ENCODE results near the gene MTHFD1L. TPM values are rescaled to one million over a fixed set of nuclear protein-coding genes. Genes with fewer than 3 reads are reported as not detected.
"Not testable (repeated sequence)": the region's sequence is repeated elsewhere in the genome, so short reads cannot be mapped to it uniquely, and the experiment has no call there.

The MTHFD1L gene
- total RNA-seq, 1 donor from 2014 or later, result 18.4 TPM

DNA sequence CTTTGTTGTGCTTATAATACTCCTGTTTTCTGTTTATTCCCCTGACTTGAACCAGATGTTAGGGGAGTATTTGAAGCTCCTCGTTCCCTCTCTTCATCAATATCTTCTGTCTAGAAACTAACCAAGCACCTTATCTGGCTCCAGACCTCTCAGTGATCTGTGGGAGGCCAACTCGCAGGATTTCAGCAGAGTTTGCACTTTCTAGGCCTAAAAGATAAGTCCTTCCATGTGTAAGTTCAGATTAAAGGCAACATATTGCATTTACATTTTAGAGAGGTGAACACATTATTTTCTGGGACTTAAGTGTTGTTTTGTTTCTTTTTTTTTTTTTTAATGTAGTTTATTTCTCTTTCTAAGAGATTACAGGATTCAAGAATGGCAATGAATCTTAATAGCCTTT lies 234.8 kb downstream of the MTHFD1L start:
- no peak for DNase-seq

- no peak for DNase-seq
Observed at GRCh38 chr6:151101161-151101815, 235.8 kb downstream of the MTHFD1L start.

- no peak for DNase-seq
Observed at GRCh38 chr6:151101816-151102694, 236.6 kb downstream of the MTHFD1L start.

DNA sequence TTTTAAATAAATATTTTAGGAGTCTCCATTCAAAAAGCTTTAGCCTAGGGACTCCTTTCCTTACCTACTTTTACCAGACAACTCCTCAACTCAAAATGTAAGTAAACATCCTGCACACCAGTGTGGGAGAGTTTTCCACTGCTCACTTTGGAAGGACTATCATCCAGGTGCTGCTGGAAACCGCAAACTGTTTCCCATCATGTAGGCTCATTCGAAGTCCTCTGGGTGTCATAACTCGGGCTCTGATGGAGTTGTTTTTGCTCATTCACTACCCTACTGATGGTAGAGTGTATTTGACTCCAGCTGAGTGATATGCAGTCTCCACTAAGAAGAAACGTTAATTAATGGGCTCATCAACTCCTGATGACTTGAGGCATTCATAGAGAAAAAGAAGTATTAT lies 237.8 kb downstream of the MTHFD1L start:
- no peak for DNase-seq

DNA sequence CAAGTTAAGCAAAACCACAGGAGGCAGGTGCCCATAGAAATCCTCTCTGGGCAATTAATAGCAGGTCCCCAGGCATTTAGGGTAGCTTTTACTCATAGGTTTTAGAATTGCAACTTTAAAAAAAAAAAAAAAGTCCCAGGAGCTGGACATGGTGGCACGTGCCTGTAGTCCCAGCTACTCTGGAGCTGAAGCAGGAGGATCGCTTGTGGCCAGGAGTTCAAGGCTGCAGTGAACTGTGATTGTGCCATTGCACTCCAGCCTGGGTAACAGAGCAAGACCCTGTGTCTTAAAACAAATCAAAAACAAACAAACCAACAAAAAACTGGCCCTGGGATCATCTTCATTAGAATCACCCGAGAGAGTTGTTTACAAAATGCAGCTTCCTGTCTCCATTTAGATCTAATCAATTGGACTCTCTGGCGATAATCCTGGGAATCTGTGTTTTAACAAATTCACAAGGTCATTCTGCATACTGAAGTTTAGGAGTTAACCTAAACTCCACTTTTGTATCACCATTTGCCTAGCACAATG lies 242.5 kb downstream of the MTHFD1L start:
- no peak for DNase-seq

DNA sequence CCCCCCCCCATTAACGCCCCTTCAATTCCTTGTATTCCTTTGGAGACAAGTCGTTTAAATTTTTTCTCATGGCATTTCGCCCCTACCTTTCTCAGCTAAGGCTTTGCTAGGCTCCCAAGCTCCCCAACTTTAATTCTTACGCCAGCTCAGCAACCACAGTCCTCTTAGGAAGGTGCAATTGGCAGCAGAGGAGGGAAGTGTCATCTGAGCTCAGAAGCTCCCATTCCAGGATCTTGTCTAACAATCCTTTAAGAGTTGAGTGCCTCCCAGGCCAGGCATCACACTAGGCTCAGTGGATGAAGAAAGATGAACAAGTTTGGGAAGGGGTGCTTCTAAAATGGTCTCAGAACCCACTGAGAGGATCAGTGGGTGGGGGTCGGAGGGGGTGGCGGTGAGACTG lies 243.0 kb downstream of the MTHFD1L start:
- DNase-seq, result no peak

DNA sequence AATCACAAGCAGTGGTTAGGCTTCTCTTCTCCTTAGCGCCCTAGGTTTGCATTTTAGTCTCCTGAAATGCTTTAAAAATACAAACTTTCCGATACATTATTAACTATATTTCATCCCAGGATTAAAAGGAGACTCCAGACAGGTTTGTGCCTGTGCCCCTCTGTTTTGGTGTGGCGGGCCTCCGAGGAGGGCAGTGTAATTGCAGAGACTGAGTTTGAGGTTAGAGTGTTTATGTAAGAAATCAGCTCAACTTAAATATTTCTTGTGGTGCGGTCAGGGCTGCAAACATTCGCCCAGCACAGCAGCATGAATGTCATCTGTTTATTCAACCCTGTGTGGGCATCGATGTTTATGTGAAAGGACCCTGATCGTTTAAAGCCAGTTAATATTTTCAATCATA lies 243.9 kb downstream of the MTHFD1L start:
- no peak for DNase-seq

- DNase-seq, result no peak
Observed at GRCh38 chr6:151109869-151110575, 244.5 kb downstream of the MTHFD1L start.

- DNase-seq, result no peak
Observed at GRCh38 chr6:151110576-151110905, 245.0 kb downstream of the MTHFD1L start.

DNA sequence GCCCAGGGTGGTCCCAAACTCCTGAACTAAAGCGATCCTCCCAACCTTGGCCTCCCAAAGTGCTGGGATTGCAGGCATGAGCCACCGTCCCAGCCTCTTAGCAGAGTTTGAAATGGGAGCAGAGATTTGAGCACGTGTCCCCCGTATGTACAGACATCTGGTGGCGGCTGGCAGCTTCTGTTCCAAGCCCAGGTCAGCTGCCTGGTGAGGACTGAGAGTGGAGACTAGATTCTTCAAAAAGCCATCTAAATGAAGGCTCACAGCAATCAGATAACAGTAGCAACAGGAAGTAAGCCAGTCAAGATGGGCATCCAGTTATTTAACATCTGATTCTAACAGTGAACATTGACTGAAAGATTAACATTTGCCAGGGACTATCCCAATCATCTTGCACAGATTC lies 246.2 kb downstream of the MTHFD1L start:
- no peak for DNase-seq

GRCh38 chr6:151112130-151112529 lies 246.6 kb downstream of the MTHFD1L start:
- DNase-seq, result no peak

DNA sequence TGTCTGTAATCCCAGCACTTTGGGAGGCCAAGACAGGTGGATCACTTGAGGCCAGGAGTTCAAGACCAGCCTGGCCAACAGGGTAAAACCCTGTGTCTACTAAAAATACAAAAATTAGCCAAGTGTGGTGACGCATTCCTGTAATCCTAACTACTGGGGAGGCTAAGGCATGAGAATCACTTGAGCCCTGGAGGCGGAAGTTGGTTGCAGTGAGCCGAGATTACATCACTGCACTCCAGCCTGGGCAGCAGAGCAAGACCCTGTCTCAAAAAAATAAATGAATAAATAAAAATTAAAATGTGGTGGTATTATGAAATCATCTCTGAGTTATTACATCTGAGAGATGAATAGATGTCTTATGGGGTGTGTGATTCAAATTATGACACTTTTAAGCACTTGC lies 247.4 kb downstream of the MTHFD1L start:
- DNase-seq, result not testable (repeated sequence)

- no peak for DNase-seq
Observed at GRCh38 chr6:151113641-151114040, 248.1 kb downstream of the MTHFD1L start.

GRCh38 chr6:151118461-151119123 lies 253.1 kb downstream of the MTHFD1L start:
- no peak for DNase-seq

- DNase-seq, result no peak
Observed at GRCh38 chr6:151119823-151120524, 254.5 kb downstream of the MTHFD1L start.

GRCh38 chr6:151121900-151122299 lies 256.4 kb downstream of the MTHFD1L start:
- DNase-seq, result no peak

DNA sequence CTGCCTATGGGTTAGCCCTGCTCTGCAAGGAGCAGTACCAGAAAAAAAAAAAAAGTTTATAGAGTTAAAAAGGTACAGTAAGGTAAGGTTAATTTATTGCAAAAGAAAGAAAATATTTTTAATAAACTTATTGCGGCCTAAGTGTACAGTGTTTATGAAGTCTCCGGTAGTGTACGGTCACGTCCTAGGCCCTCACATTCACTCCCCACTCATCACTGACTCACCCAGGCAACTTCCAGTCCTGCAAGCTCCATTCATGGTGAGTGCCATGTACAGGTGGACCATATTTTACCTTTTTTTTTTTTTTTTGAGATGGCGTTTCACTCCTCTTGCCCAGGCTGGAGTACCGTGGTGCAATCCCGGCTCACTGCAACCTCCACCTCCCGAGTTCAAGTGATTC lies 258.1 kb downstream of the MTHFD1L start:
- DNase-seq, result not testable (repeated sequence)

DNA sequence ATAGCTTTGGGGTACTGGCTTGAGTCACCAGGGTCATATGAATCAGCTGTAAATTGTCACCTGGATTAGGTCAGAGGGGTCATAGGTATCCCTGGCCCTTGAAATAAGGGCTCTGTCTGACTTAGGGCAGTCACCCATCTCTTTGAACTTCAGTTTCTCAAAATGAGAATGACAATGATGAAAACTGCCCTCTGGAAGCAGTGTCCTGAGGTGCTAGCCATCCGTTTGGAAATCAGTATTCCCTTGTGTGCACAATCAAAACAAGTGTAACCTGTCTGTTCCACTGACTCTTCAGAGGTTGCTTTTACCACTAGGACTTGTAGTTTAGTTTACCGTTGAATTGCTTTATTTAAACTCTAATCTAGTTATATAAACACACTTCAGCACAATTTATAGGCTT lies 259.7 kb downstream of the MTHFD1L start:
- DNase-seq, result not testable (repeated sequence)

GRCh38 chr6:151125651-151126416 lies 260.3 kb downstream of the MTHFD1L start:
- not testable (repeated sequence) for DNase-seq

DNA sequence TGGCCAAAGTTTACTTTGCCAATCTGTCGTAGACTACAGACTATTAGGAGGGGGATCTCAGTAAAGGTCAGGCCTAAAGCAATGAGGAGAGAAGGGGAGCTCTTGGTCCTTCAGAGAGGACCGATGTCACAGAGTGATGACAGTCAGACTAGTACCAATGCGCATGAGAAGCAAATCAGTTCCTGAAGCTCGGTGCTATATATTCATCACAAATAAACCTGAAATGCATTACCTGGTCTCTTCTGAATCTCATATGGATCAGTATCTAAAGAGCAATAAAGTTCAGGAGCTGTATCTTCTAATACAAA lies 260.9 kb downstream of the MTHFD1L start:
- not testable (repeated sequence) for DNase-seq

DNA sequence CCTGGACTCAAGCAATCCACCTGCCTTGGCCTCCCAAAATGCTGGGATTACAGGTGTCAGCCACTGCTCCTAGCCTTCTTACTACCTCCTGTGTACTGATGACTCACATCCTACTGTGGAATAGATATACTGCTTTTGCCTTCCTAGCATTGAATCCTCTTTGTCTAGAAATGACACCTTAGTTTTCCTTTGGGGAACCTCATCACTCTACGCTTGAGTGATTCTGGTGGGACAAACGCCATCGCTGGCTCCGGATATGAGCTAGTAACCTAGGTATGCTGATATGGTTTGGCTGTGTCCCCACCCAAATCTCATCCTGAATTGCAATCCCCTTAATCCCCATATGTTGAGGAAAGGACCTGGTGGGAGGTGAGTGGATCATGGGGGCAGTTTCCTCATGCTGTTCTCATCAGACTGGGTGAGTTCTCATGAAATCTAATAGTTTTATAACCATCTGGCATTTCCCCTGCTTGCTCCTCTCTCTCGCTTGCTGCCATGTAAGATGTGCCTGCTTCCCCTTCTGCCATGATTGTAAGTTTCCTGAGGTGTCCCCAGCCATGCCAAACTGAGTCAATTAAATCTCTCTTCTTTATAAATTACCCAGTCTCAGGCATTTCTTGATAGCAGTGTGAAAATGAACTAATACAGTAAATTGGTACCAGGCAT lies 261.8 kb downstream of the MTHFD1L start:
- DNase-seq, result not testable (repeated sequence)
